Mesothelial cell of epicardium (in vitro differentiated cells): ENCODE measurements around the gene BTBD10. TPM values are rescaled to one million over a fixed set of nuclear protein-coding genes. Genes with fewer than 3 reads are reported as not detected.
A peak's percentile ranks its signal among the peaks of the same experiment; 100 is the strongest.

Source experiments
- DNase-seq, 2 experiments: peaks; one replicate each; pipeline ENCODE4 v3.0.0; 2021; ENCODE audit warnings: low spot score in 2 of 2; ENCODE audit not compliant: unreplicated experiment in 2 of 2
- H3K27ac Mint-ChIP-seq: 2 replicates; pipeline ENCODE4 v1.8.0; 2021; ENCODE audit warnings: mixed read lengths
- H3K27me3 Mint-ChIP-seq: 2 replicates; pipeline ENCODE4 v1.8.0; 2021; ENCODE audit warnings: low read depth, mixed read lengths
- H3K36me3 Mint-ChIP-seq: 2 replicates; pipeline ENCODE4 v1.8.0; 2021; ENCODE audit warnings: mixed read lengths
- H3K4me1 Mint-ChIP-seq: 2 replicates; pipeline ENCODE4 v1.8.0; 2021; ENCODE audit warnings: mixed read lengths
- H3K4me3 Mint-ChIP-seq: 2 replicates; pipeline ENCODE4 v1.8.0; 2021; ENCODE audit warnings: mild to moderate bottlenecking, moderate library complexity, mixed read lengths
- H3K9me3 Mint-ChIP-seq: 2 replicates; pipeline ENCODE4 v1.8.0; 2021; ENCODE audit warnings: mixed read lengths
- total RNA-seq: library from RNA; stranded (reverse); gene quantifications from 3 replicates; pipeline ENCODE4 v1.2.1, GENCODE V29; 2021
- TF ChIP-seq, protein P1 (sequence below): fragments of 200-600 bp; sonication (generic); IDR thresholded peaks from one replicate; pipeline ENCODE4 v1.5.0; 2021; ENCODE audit warnings: antibody characterized with exemption; ENCODE audit not compliant: unreplicated experiment

Gene BTBD10
- total RNA-seq, 1 donor from 2014 or later, result 22.6 TPM

DNA sequence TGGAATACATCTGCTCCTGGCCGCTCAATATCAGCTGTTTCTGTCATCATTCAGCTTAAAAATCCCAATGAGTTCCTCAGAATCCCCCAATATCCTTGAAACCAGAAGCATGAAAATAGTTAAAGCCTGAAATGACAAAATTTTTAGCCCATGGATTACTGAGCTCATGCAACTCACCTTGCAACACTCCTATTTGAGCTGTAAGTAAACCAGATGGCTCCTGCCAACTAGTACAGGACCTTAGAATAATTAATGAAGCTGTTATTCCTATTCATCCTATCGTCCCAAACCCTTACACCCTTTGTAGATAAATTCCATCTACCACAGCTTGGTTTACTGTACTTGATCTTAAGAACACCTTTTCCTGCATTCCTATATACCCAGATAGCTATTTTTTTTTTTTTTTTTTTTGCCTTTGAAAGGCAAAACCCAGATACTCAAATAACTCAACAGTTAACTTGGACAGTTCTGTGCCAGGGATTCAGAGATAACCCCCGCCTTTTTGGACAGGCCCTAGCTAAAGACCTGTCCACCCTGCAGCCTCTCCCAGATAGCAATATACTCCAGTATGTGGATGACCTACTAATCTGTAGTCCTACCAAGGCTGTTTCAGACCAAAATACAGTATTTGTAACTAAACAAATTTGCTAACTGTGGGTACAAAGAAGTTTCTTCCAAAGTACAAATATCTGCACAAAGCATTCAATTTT is 10.1 kb upstream of the BTBD10 start:
- Mint-ChIP-seq H3K27ac (no peak overlapping the region), H3K4me3 (no peak overlapping the region), H3K36me3 (no peaks in the 10 kb centered on the region), H3K4me1 (no peaks in the 10 kb centered on the region), H3K27me3 (peaks cover 8% of the 10 kb centered on the region), H3K9me3 (peaks cover 3% of the 10 kb centered on the region)
- DNase-seq, result no peak
- TF ChIP-seq, protein P1, sequence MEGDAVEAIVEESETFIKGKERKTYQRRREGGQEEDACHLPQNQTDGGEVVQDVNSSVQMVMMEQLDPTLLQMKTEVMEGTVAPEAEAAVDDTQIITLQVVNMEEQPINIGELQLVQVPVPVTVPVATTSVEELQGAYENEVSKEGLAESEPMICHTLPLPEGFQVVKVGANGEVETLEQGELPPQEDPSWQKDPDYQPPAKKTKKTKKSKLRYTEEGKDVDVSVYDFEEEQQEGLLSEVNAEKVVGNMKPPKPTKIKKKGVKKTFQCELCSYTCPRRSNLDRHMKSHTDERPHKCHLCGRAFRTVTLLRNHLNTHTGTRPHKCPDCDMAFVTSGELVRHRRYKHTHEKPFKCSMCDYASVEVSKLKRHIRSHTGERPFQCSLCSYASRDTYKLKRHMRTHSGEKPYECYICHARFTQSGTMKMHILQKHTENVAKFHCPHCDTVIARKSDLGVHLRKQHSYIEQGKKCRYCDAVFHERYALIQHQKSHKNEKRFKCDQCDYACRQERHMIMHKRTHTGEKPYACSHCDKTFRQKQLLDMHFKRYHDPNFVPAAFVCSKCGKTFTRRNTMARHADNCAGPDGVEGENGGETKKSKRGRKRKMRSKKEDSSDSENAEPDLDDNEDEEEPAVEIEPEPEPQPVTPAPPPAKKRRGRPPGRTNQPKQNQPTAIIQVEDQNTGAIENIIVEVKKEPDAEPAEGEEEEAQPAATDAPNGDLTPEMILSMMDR, result no peak

DNA sequence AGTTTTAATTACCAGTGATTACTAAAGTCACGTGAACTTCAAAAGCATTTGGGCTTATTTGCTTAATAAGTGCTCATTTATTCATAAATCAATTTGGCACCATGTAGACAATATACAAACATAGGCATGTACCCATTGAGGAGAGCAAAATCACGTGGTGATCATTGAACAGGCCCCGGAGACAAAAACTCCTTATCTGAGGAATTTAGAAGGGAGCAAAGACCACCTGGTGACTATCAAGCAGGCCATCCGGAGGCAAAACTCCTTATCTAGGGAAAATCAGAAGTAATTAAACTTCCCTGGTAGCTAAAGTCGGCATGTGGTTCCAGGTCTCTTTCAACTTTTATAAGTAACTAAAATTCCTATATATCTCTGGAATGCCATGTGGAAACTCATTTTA is 5.7 kb upstream of the BTBD10 start:
- Mint-ChIP-seq H3K36me3 (no peaks in the 10 kb centered on the region), H3K4me1 (peaks cover 8% of the 10 kb centered on the region), H3K4me3 (no peak overlapping the region), H3K27ac (no peak overlapping the region), H3K27me3 (peaks cover 6% of the 10 kb centered on the region), H3K9me3 (peaks cover 3% of the 10 kb centered on the region)
- DNase-seq, result no peak
- TF ChIP-seq, protein P1, result no peak

DNA sequence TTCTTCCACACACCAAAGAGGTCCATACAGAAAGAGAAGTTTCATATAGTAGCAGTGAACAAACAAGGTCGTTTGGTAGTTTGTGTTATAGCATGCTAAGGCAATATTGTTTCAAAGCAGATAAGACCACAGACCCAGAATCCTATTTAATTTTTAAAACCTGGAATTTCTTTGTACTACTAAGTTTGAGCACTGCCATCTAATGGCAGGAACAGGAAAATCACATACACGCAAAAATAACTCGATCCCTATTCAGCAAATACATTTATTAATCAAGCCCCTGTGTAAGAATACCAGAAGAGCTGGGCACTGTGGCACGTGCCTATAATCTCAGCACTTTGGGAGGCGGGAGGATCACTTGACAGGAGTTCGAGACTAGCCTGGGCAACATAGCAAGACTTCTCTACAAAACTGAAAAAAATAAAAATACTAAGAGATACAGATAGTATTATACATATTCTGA is 2.9 kb upstream of the BTBD10 start:
- Mint-ChIP-seq H3K9me3 (peaks cover 3% of the 10 kb centered on the region), H3K4me1 (peaks cover 18% of the 10 kb centered on the region), H3K27me3 (peaks cover 6% of the 10 kb centered on the region), H3K27ac (peak overlapping the region; percentile 8), H3K36me3 (no peaks in the 10 kb centered on the region), H3K4me3 (no peak overlapping the region)
- DNase-seq, result no peak
- TF ChIP-seq, protein P1, result peak; percentile 56

DNA sequence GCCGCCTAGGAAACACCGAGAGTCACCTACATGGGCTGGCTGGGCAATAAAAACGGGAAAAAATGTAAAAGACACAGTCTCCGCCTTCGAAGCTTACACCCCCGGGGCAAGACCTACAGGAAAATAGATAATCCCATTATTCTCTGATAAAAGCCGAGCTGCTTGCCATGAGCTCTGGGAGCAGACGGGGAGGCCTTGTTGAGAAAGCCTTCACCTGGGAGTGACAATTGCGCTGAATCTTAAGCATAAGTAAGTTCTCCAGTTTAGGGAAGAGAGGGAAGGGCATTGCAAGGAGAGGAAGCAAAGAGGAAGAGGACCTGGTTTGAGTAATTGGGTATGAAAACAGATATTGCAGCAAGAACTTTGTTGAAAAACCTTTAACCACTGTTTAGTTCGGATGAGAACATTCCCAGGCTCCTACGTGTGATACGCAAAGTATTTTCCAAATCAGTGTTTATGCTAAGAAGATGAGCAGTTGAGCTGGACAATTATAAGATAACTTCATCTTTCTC is 813 bp upstream of the BTBD10 start:
- H3K4me3 Mint-ChIP-seq, result peak overlapping the region; percentile 99
- no peaks in the 10 kb centered on the region for H3K9me3 Mint-ChIP-seq
- H3K27ac Mint-ChIP-seq, result peak overlapping the region; percentile 99
- no peaks in the 10 kb centered on the region for H3K27me3 Mint-ChIP-seq
- H3K4me1 Mint-ChIP-seq, result peaks cover 18% of the 10 kb centered on the region
- TF ChIP-seq, protein P1, result no peak
- H3K36me3 Mint-ChIP-seq, result no peaks in the 10 kb centered on the region
- no peak for DNase-seq

DNA sequence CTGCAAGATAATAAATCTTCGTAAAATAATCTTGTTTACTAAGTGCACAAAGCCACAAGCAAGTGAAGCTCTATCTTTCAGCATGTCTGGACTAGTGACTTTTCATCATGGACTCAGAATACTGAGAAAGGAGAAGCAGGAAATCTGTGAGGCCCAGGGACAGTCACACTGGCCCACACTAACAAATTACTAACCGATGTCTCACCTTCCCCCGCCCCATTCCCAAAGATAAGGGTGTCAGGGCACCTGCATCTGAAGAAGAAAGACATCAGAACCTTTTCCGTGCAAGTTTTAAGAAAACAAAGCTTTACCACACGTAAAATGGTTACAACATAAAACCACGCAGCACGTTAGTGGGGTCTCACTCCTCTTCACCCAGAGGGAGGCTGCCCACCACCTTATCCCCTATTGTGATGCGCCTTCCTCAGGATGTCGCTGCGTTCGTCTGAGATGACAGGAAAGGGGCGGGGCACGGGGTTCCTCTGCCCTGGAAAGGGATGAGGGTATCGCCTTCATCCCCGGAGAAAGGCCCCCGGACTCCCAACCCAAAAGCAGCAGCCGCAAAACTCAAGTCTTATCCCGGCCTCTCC is 616 bp downstream of the BTBD10 start:
- Mint-ChIP-seq H3K4me3 (peak overlapping the region; percentile 99), H3K27me3 (no peaks in the 10 kb centered on the region), H3K27ac (peak overlapping the region; percentile 99), H3K4me1 (peaks cover 18% of the 10 kb centered on the region), H3K36me3 (no peaks in the 10 kb centered on the region), H3K9me3 (no peaks in the 10 kb centered on the region)
- peak; percentile 33 to 68 for DNase-seq
- TF ChIP-seq, protein P1, result no peak
